Measurements from ENCODE around the gene ADCY5. TPM values are rescaled to one million over a fixed set of nuclear protein-coding genes. Genes with fewer than 3 reads are reported as not detected.

The ADCY5 gene
- total and polyA plus RNA-seq, 10 donors = 1.7 to 20.6 (median 11.7) TPM

- H3K4me1 ChIP-seq = no peaks in the 10 kb centered on the region
- WGBS, 5 donors = 44 to 70% (median 61%) methylated on average over 4 of the region's 4 CpGs
Measured at GRCh38 chr3:123315271-123315595, 133.7 kb downstream of the ADCY5 start.

GRCh38 chr3:123314359-123315270 is 134.3 kb downstream of the ADCY5 start:
- Histone ChIP-seq H3K27ac (no peak overlapping the region), H3K36me3 (peaks cover 0 to 9% (median 0%) of the 10 kb centered on the region in 6 donors), H3K9me3 (no peaks in the 10 kb centered on the region), H3K27me3 (replicated peaks in 1 of 7) (peaks cover 0 to 35% (median 0%) of the 10 kb centered on the region in 7 donors), H3K4me3 (no peak overlapping the region), H3K4me1 (no peaks in the 10 kb centered on the region)
- WGBS, 5 donors = 49 to 61% (median 49%) methylated on average over 14 of the region's 14 CpGs
- no peak for TF ChIP-seq POLR2AphosphoS5 (IDR thresholded peaks at IDR 0.05)
- TF ChIP-seq POLR2A (IDR thresholded peaks at IDR 0.05) = no peak
- no peak for TF ChIP-seq CTCF (IDR thresholded peaks at IDR 0.05 in 8 of 11, conservative IDR thresholded peaks at IDR 0.05 in 3 of 11)
- peak; percentile 64 for DNase-seq
- intact Hi-C loops (cut with DNase I; ENCODE audit: low total_unique reads) = no loop called here

More at GRCh38 chr3:123315271-123315595, 133.7 kb downstream of the ADCY5 start:
- H3K27me3 ChIP-seq (replicated peaks in 1 of 7) = peaks cover 0 to 40% (median 0%) of the 10 kb centered on the region in 7 donors
- H3K9me3 ChIP-seq = no peaks in the 10 kb centered on the region
- peaks cover 0 to 9% (median 0%) of the 10 kb centered on the region in 6 donors for H3K36me3 ChIP-seq
- no peak overlapping the region for H3K4me3 ChIP-seq
- no peak overlapping the region for H3K27ac ChIP-seq
- DNase-seq = peak; percentile 15
- intact Hi-C loops (cut with DNase I; ENCODE audit: low total_unique reads) = no loop called here
- TF ChIP-seq CTCF (IDR thresholded peaks at IDR 0.05 in 8 of 11, conservative IDR thresholded peaks at IDR 0.05 in 3 of 11) = no peak
- TF ChIP-seq POLR2AphosphoS5 (IDR thresholded peaks at IDR 0.05) = no peak
- TF ChIP-seq POLR2A (IDR thresholded peaks at IDR 0.05) = no peak

DNA sequence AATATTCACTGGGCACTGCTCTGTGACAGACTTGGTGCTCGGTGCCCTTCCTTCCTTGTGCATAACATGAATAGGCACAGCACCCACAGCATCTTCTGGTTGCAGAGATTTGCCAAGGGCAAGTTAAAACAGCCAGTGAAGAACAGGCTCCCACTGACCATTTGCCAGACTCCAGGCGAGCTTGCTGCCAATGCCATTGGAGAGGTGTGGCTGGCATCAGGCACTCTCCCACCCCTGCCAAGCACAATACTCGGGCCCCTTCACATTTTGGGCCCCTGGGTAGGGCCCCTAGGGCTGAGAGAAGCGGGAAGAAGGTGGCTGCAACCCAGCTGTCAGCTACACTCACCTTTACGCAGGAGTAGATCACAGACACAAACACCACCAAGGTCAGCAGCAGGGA is 135.0 kb downstream of the ADCY5 start:
- TF ChIP-seq POLR2A (IDR thresholded peaks at IDR 0.05) (no peak), POLR2AphosphoS5 (IDR thresholded peaks at IDR 0.05) (no peak), CTCF (IDR thresholded peaks at IDR 0.05 in 8 of 11, conservative IDR thresholded peaks at IDR 0.05 in 3 of 11) (no peak)
- no peak overlapping the region for H3K27ac ChIP-seq
- 52 to 84% (median 73%) methylated on average over 5 of the region's 5 CpGs for WGBS, 5 donors

More for the DNA sequence above, 135.0 kb downstream of the ADCY5 start:
- Histone ChIP-seq H3K4me3 (no peak overlapping the region), H3K36me3 (peaks cover 0 to 9% (median 0%) of the 10 kb centered on the region in 6 donors), H3K9me3 (no peaks in the 10 kb centered on the region), H3K27me3 (replicated peaks in 1 of 7) (peaks cover 0 to 28% (median 0%) of the 10 kb centered on the region in 7 donors), H3K4me1 (no peaks in the 10 kb centered on the region)
- intact Hi-C loops (cut with DNase I; ENCODE audit: low total_unique reads) = no loop called here
- DNase-seq = peak; percentile 50

All from spleen (tissue), 11 donors.